GM12878 (cell line): Measurements from ENCODE around the gene CNTN6. TPM values are rescaled to one million over a fixed set of nuclear protein-coding genes. Genes with fewer than 3 reads are reported as not detected.

Experiments
- ATAC-seq: fragments of 200-7000 bp; cut with Tn5 transposase; 3 replicates; pipeline ENCODE4 v1.9.1; 2020; ENCODE audit warnings: mild to moderate bottlenecking, moderate library complexity
- BruUV-seq: library from RNA; stranded (reverse); fragments of 400-500 nt; replicated peaks from 2 replicates; lab custom pipeline; 2021; lab: Mats Ljungman, UMichigan
- CTCF ChIA-PET: fragments of 300-600 bp; sonication (Branson Sonifier 250); formaldehyde crosslinking; extraction: SDS; loops from one replicate; lab custom pipeline; 2021; ENCODE audit warnings: inconsistent platforms; lab: Yijun Ruan, JAX
- POLR2A ChIA-PET: fragments of 350-600 bp; formaldehyde crosslinking; extraction: SDS; loops from one replicate; lab custom pipeline; 2021; ENCODE audit warnings: inconsistent platforms; lab: Charles Lee
- RAD21 ChIA-PET: fragments of 300-600 bp; sonication (Branson Sonifier 250); formaldehyde crosslinking; loops from one replicate; lab custom pipeline; 2023; ENCODE audit warnings: antibody characterized with exemption; ENCODE audit not compliant: unreplicated experiment; lab: Charles Lee
- SMC1A ChIA-PET: fragments of 300-600 bp; sonication (Branson Sonifier 250); formaldehyde crosslinking; loops from one replicate; lab custom pipeline; 2023; ENCODE audit not compliant: unreplicated experiment, uncharacterized antibody; lab: Charles Lee
- DNase-seq: peaks from one replicate; pipeline ENCODE4 v3.0.0-alpha.2; 2011; ENCODE audit warnings: low read depth, low spot score
- FAIRE-seq: peaks from 3 replicates; lab custom pipeline; 2011; peaks lifted over from hg19 to GRCh38; lab: Jason Lieb, UNC
- H2AFZ ChIP-seq: 2 replicates; pipeline ENCODE4 v1.6.0; 2011; ENCODE audit warnings: low read depth, low read length, control low read depth; ENCODE audit not compliant: control insufficient read depth
- H3K27ac ChIP-seq: 2 replicates; pipeline ENCODE4 v1.5.1; 2011; ENCODE audit warnings: control low read depth; ENCODE audit not compliant: control insufficient read depth, insufficient read depth
- H3K27me3 ChIP-seq, 2 experiments: replicated peaks in 1 of 2; 2 replicates each; pipeline versions ENCODE4 v1.6.0 to v1.6.1; 2011; ENCODE audit warnings: low read length in 1 of 2; ENCODE audit not compliant: control insufficient read depth in 2 of 2, insufficient read depth in 2 of 2
- H3K36me3 ChIP-seq, 2 experiments: 2 replicates each; pipeline ENCODE4 v1.5.1; 2011; ENCODE audit warnings: low read length in 1 of 2; ENCODE audit not compliant: control insufficient read depth in 2 of 2, insufficient read depth in 2 of 2
- H3K4me1 ChIP-seq: 2 replicates; pipeline ENCODE4 v1.6.1; 2011; ENCODE audit warnings: mild to moderate bottlenecking, low read length, moderate library complexity, mixed read lengths; ENCODE audit not compliant: control insufficient read depth, insufficient read depth
- H3K4me2 ChIP-seq: 2 replicates; pipeline ENCODE4 v1.6.0; 2011; ENCODE audit warnings: control low read depth; ENCODE audit not compliant: control insufficient read depth, insufficient read depth
- H3K4me3 ChIP-seq: fragments of 200-600 bp; sonication (generic); 2 replicates; pipeline ENCODE4 v1.5.1; 2016
- H3K79me2 ChIP-seq: 2 replicates; pipeline ENCODE4 v1.6.0; 2011; ENCODE audit warnings: low read length; ENCODE audit not compliant: control insufficient read depth, insufficient read depth
- H3K9ac ChIP-seq: 2 replicates; pipeline ENCODE4 v1.8.0; 2011; ENCODE audit warnings: low read length, control low read depth, mixed read lengths; ENCODE audit not compliant: control insufficient read depth, insufficient read depth
- H3K9me3 ChIP-seq: replicated peaks from 3 replicates; pipeline ENCODE4 v1.5.1; 2011; ENCODE audit warnings: mild to moderate bottlenecking, low read length; ENCODE audit not compliant: control insufficient read depth, insufficient read depth
- H4K20me1 ChIP-seq: 2 replicates; pipeline ENCODE4 v1.6.0; 2011; ENCODE audit not compliant: control insufficient read depth, insufficient read depth
- CBFB ChIP-seq: IDR thresholded peaks from 2 replicates; pipeline ENCODE4 v1.6.1; 2016; ENCODE audit warnings: antibody characterized with exemption, low read depth
- CEBPB ChIP-seq, 2 experiments: fragments of 150-350 bp in 1 of 2; IDR thresholded peaks; 2 replicates each; pipeline ENCODE4 v1.6.1; 2012 to 2014; ENCODE audit warnings: low read depth in 2 of 2, low read length in 2 of 2, borderline replicate concordance in 1 of 2, inconsistent platforms in 1 of 2
- CREM ChIP-seq: IDR thresholded peaks from 2 replicates; pipeline ENCODE4 v1.6.1; 2014; ENCODE audit warnings: antibody characterized with exemption, low read depth
- HCFC1 ChIP-seq: fragments of 150-350 bp; IDR thresholded peaks from 2 replicates; pipeline ENCODE4 v1.6.1; 2014; ENCODE audit warnings: low read length
- KLF5 ChIP-seq: fragments of 450-650 bp; IDR thresholded peaks from 2 replicates; pipeline ENCODE4 v1.6.1; 2014; ENCODE audit warnings: mild to moderate bottlenecking; ENCODE audit not compliant: partially characterized antibody
- MEF2B ChIP-seq: fragments of 450-650 bp; IDR thresholded peaks from 2 replicates; pipeline ENCODE4 v1.6.1; 2018; ENCODE audit warnings: mild to moderate bottlenecking, moderate library complexity; ENCODE audit not compliant: partially characterized antibody, poor library complexity, severe bottlenecking
- NBN ChIP-seq: fragments of 450-650 bp; IDR thresholded peaks from 2 replicates; pipeline ENCODE4 v1.6.1; 2016
- POLR2AphosphoS5 ChIP-seq: IDR thresholded peaks from 2 replicates; pipeline ENCODE4 v1.6.1; 2011; ENCODE audit warnings: mild to moderate bottlenecking, low read length, inconsistent platforms
- RELA ChIP-seq: fragments of 450-650 bp; IDR thresholded peaks from 2 replicates; pipeline ENCODE4 v1.8.0; 2014; ENCODE audit warnings: borderline replicate concordance; ENCODE audit not compliant: partially characterized antibody
- WRNIP1 ChIP-seq: IDR thresholded peaks from 2 replicates; pipeline ENCODE4 v1.6.1; 2011; ENCODE audit warnings: low read depth, low read length, improper control_type of control experiment, borderline replicate concordance
- ZSCAN29 ChIP-seq: fragments of 450-650 bp; IDR thresholded peaks from 2 replicates; pipeline ENCODE4 v1.6.1; 2017; ENCODE audit warnings: mild to moderate bottlenecking, moderate library complexity
- WGBS: methylation state at CpG from one replicate; pipeline ENCODE4 v1.1.6; 2016; ENCODE audit warnings: low lambda C conversion rate; ENCODE audit not compliant: insufficient replicate concordance, insufficient coverage; ENCODE audit errors: missing lambda C conversion rate; 5-methylcytosine and 5-hydroxymethylcytosine counted together
- in situ Hi-C: fragments of 300-500 bp; cut with MboI; formaldehyde crosslinking; loops from 9 replicates; pipeline ENCODE4 v1.14.3; 2018; ENCODE audit warnings: mixed read lengths
- intact Hi-C: fragments of 100-400 bp; cut with micrococcal nuclease; formaldehyde crosslinking; loops from one replicate; pipeline ENCODE4 v1.14.2; 2022; ENCODE audit not compliant: unreplicated experiment
- polyA plus RNA-seq, 11 experiments: library from polyadenylated mRNA; depleted of rRNA in 4 of 11; unstranded in 6 of 11; stranded (reverse) in 5 of 11; fragments of >200 nt; fragmentation: Nextera tagmentation in 4 of 11; fragmentation: Illumina TruSeq in 1 of 11; extraction: Ambion mirVana in 4 of 11; extraction: Trizol in 1 of 11; gene quantifications; 1 replicate in 1 of 11; 2 replicates in 10 of 11; pipeline versions ENCODE4 v1.2.1 to v1.2.3, GENCODE V29; 2011 to 2016; ENCODE audit warnings: inconsistent platforms in 2 of 11, missing spikeins in 2 of 11, low read depth in 1 of 11
- total RNA-seq, 4 experiments: library from RNA; depleted of rRNA in 3 of 4; stranded (reverse); fragments of >200 nt in 3 of 4; fragmentation: Illumina TruSeq in 1 of 4; extraction: Trizol in 1 of 4; gene quantifications; 2 replicates each; pipeline versions ENCODE4 v1.2.1 to v1.2.3, GENCODE V29; 2013 to 2021
- TF ChIP-seq, protein P1 (sequence below): fragments of 450-650 bp; IDR thresholded peaks from 2 replicates; pipeline ENCODE4 v1.6.1; 2016; ENCODE audit warnings: mild to moderate bottlenecking, moderate library complexity, borderline replicate concordance

The CNTN6 gene
- total and polyA plus RNA-seq, 10 of the 15 experiments (the other 5 are each of a cell fraction or from before 2014, with no cell fraction given), result not detected

DNA sequence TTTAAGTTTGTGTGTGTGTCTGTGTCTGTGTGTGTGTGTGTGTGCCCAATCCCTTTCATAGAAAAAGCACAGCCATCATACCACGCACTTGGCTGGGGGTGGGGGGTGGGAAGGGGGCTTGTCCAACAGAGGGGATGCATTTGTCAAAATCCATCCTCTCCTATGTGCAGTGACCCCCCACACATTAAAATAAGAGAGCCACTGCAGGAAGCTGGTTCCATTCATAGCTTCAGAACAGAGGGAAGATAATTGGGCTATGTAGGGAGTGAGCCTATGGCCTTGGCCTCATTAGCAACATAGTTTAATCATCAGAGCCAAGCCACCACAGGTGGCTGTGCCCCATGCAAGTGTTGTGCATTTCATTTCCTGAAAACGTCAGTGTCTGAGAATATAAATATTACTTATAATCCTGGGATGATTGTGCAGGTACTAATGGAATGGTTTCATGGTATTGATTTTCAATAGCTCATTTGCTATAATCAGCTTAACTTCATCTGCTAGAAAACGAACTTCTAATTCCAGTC lies 330.8 kb downstream of the CNTN6 start:
- Histone ChIP-seq H3K27me3 (no peaks in the 10 kb centered on the region), H3K9me3 (no peaks in the 10 kb centered on the region), H3K4me1 (no peaks in the 10 kb centered on the region), H3K27ac (no peak overlapping the region), H3K36me3 (no peaks in the 10 kb centered on the region), H3K9ac (no peak overlapping the region), H3K79me2 (no peaks in the 10 kb centered on the region), H3K4me3 (no peak overlapping the region), H4K20me1 (no peaks in the 10 kb centered on the region), H3K4me2 (no peak overlapping the region), H2AFZ (no peak overlapping the region)
- DNase-seq (no peak), FAIRE-seq (no peak), ATAC-seq (no peak)
- POLR2A ChIA-PET, result no interaction called here
- no TSS peak for BruUV-seq
- in situ Hi-C loops, result no loop called here
- SMC1A ChIA-PET, result no interaction called here
- RAD21 ChIA-PET, result no interaction called here
- WGBS, result 8% methylated on average over 3 of the region's 3 CpGs
- TF ChIP-seq NBN, result no peak
- no peak for TF ChIP-seq POLR2AphosphoS5
- no peak for TF ChIP-seq WRNIP1
- no peak for TF ChIP-seq KLF5
- TF ChIP-seq RELA, result no peak
- no peak for TF ChIP-seq MEF2B
- no peak for TF ChIP-seq CBFB
- TF ChIP-seq ZSCAN29, result no peak
- no peak for TF ChIP-seq HCFC1
- TF ChIP-seq CREM, result no peak
- TF ChIP-seq, protein P1, sequence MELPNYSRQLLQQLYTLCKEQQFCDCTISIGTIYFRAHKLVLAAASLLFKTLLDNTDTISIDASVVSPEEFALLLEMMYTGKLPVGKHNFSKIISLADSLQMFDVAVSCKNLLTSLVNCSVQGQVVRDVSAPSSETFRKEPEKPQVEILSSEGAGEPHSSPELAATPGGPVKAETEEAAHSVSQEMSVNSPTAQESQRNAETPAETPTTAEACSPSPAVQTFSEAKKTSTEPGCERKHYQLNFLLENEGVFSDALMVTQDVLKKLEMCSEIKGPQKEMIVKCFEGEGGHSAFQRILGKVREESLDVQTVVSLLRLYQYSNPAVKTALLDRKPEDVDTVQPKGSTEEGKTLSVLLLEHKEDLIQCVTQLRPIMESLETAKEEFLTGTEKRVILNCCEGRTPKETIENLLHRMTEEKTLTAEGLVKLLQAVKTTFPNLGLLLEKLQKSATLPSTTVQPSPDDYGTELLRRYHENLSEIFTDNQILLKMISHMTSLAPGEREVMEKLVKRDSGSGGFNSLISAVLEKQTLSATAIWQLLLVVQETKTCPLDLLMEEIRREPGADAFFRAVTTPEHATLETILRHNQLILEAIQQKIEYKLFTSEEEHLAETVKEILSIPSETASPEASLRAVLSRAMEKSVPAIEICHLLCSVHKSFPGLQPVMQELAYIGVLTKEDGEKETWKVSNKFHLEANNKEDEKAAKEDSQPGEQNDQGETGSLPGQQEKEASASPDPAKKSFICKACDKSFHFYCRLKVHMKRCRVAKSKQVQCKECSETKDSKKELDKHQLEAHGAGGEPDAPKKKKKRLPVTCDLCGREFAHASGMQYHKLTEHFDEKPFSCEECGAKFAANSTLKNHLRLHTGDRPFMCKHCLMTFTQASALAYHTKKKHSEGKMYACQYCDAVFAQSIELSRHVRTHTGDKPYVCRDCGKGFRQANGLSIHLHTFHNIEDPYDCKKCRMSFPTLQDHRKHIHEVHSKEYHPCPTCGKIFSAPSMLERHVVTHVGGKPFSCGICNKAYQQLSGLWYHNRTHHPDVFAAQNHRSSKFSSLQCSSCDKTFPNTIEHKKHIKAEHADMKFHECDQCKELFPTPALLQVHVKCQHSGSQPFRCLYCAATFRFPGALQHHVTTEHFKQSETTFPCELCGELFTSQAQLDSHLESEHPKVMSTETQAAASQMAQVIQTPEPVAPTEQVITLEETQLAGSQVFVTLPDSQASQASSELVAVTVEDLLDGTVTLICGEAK, result no peak
- no peak for TF ChIP-seq CEBPB (IDR thresholded peaks at IDR 0.05; ENCODE audit: borderline replicate concordance in 1 of 2, low read depth in 2 of 2, low read length in 2 of 2)
- intact Hi-C loops, result no loop called here
- CTCF ChIA-PET, result no interaction called here
